T-cell (primary cell): ENCODE measurements around the gene CYFIP2. TPM values are rescaled to one million over a fixed set of nuclear protein-coding genes. Genes with fewer than 3 reads are reported as not detected.
A peak's percentile ranks its signal among the peaks of the same experiment; 100 is the strongest.

ENCODE experiments used
- ATAC-seq, 4 experiments: fragments of 200-7000 bp in 3 of 4; fragments of 150-1000 bp in 1 of 4; cut with Tn5 transposase; replicated peaks in 1 of 4; 1 replicate in 3 of 4; 2 replicates in 1 of 4; pipeline ENCODE4 v1.10.0; 2021; ENCODE audit warnings: moderate library complexity in 3 of 4, mild to moderate bottlenecking in 2 of 4, moderate number of reproducible peaks in 1 of 4
- CTCF ChIA-PET, 2 donors: fragments of 300-600 bp; sonication (Branson Sonifier 250); formaldehyde crosslinking; loops; one replicate each; lab custom pipeline; 2022; ENCODE audit warnings: antibody characterized with exemption in 2 of 2; lab: Charles Lee
- POLR2A ChIA-PET, 2 donors: fragments of 300-600 bp; sonication (Branson Sonifier 250); formaldehyde crosslinking; loops; one replicate each; lab custom pipeline; 2022; ENCODE audit warnings: antibody characterized with exemption in 2 of 2; lab: Charles Lee
- DNase-seq, 35 experiments: peaks; one replicate each; pipeline versions ENCODE4 v3.0.0 to v3.0.0-alpha.2; 2013 to 2023
- H3K27ac ChIP-seq: one replicate; pipeline ENCODE4 v1.5.1; 2013; ENCODE audit warnings: low read length
- H3K27me3 ChIP-seq, 2 experiments: replicated peaks in 1 of 2; 1 replicate in 1 of 2; 2 replicates in 1 of 2; pipeline versions ENCODE4 v1.6.1 to v1.7.0; 2013; ENCODE audit warnings: low read length in 1 of 2, mixed read lengths in 1 of 2; ENCODE audit not compliant: control insufficient read depth in 2 of 2, insufficient read depth in 2 of 2; ENCODE audit errors: extremely low read depth in 1 of 2
- H3K36me3 ChIP-seq, 2 donors: 1 replicate in 1 of 2; 2 replicates in 1 of 2; pipeline versions ENCODE4 v1.6.1 to v1.7.0; 2013; ENCODE audit warnings: low read length in 1 of 2; ENCODE audit not compliant: control insufficient read depth in 2 of 2, insufficient read depth in 1 of 2; ENCODE audit errors: extremely low read depth in 1 of 2
- H3K4me1 ChIP-seq, 2 experiments: 1 replicate in 1 of 2; 2 replicates in 1 of 2; pipeline versions ENCODE4 v1.6.1 to v1.7.0; 2013; ENCODE audit warnings: low read length in 2 of 2, mixed read lengths in 1 of 2; ENCODE audit not compliant: insufficient read depth in 2 of 2, control insufficient read depth in 1 of 2; ENCODE audit errors: extremely low read depth in 1 of 2
- H3K4me3 ChIP-seq, 2 donors: 1 replicate in 1 of 2; 2 replicates in 1 of 2; pipeline versions ENCODE4 v1.5.1 to v1.7.0; 2013; ENCODE audit warnings: mild to moderate bottlenecking in 2 of 2, low read length in 1 of 2, moderate library complexity in 1 of 2; ENCODE audit not compliant: control insufficient read depth in 1 of 2; ENCODE audit errors: extremely low read depth in 1 of 2
- H3K9me3 ChIP-seq: 2 replicates; pipeline ENCODE4 v1.7.0; 2013
- H3K27ac Mint-ChIP-seq, 2 donors: one replicate each; pipeline ENCODE4 v1.8.0; 2020 to 2021; ENCODE audit warnings: mild to moderate bottlenecking in 2 of 2, mixed read lengths in 2 of 2
- H3K27me3 Mint-ChIP-seq, 2 donors: one replicate each; pipeline ENCODE4 v1.8.0; 2021 to 2022; ENCODE audit warnings: mixed read lengths in 2 of 2
- H3K36me3 Mint-ChIP-seq: one replicate; pipeline ENCODE4 v1.8.0; 2021; ENCODE audit warnings: mixed read lengths
- H3K4me1 Mint-ChIP-seq, 3 donors: one replicate each; pipeline ENCODE4 v1.8.0; 2020 to 2022; ENCODE audit warnings: mixed read lengths in 3 of 3, mild to moderate bottlenecking in 1 of 3
- H3K4me3 Mint-ChIP-seq, 3 donors: one replicate each; pipeline ENCODE4 v1.8.0; 2020 to 2022; ENCODE audit warnings: mild to moderate bottlenecking in 3 of 3, mixed read lengths in 3 of 3, moderate library complexity in 3 of 3
- H3K9me3 Mint-ChIP-seq, 3 donors: one replicate each; pipeline ENCODE4 v1.8.0; 2020 to 2022; ENCODE audit warnings: mixed read lengths in 3 of 3
- WGBS: methylation state at CpG from one replicate; pipeline ENCODE4 v1.1.5; 2013; ENCODE audit warnings: missing lambda C conversion rate; ENCODE audit not compliant: insufficient coverage; 5-methylcytosine and 5-hydroxymethylcytosine counted together
- total RNA-seq, 35 experiments: library from RNA in 6 of 35; stranded (reverse) in 6 of 35; fragments of 120-200 nt in 1 of 35; gene quantifications; one replicate each; pipeline versions ENCODE4 v1.2.1 to v1.2.4 and lab custom pipeline; 2013 to 2026

Gene CYFIP2
- total RNA-seq, 5 donors from 2014 or later (not counting 1 experiment from before 2014, with no cell fraction given) = 362 to 497 (median 398) TPM

DNA sequence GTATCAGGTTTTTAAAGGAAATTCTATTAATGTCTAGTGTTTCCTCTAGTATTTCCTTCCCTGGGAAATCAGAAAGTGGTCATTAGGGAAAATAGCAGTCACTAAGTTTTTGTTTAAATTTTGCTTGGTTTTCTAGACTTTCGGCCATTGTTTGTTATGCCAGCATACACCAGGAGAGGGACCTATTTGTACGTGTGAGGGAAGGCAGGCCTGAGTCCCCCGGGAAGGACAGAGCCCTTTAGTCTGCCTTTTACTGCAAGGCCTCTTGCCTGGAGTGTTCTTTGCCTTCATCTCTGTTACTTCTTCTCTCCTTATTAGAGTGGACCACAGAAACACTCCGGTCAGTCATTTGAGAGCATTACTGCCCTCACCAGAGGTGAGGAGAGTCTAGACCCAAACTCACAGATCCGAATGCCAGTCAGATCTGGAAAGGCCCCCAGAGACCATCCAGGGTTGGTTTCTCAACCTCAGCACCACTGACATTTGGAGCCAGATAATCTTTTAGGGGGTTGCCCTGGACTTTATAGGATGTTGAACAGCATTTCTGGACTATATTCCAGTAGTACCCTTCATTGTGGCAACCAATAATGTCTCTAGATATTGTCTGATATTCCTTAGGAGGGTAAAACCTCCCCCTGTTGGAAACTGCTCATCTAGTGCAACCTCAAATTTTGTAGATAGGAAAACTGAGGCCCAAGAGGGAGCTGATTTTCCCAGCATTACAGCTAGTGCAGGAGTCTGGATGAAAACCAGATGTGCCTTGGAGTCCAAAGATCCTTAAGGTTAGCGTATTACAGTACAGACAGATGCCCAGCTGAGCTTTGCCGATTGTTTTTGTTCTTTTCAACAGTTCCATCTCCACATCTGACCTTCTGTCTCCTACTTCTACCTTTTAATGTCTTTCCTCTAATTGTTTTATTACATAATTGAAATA, 101.1 kb downstream of the CYFIP2 start:
- WGBS = 97% methylated on average over 4 of the region's 7 CpGs
- H3K27ac Mint-ChIP-seq = peak overlapping the region in 1 of 2 donors; percentile 50
- ATAC-seq = no peak

GRCh38 chr5:157369507-157369906, 103.6 kb downstream of the CYFIP2 start:
- ATAC-seq (no peak), DNase-seq (no peak)
- Mint-ChIP-seq H3K36me3 (peaks cover 70% of the 10 kb centered on the region), H3K27me3 (no peaks in the 10 kb centered on the region), H3K4me1 (peaks cover 0 to 6% (median 0%) of the 10 kb centered on the region in 3 donors), H3K27ac (peak overlapping the region in 1 of 2 donors; percentile 53), H3K9me3 (no peaks in the 10 kb centered on the region), H3K4me3 (no peak overlapping the region)
- POLR2A ChIA-PET = interaction anchor here in 1 of 2 donors (0.7 kb wide), 1 partner anchor 101 kb away, joined by 12 read pairs; no protein-coding TSS in a partner anchor
- no peaks in the 10 kb centered on the region for H3K9me3 ChIP-seq
- 100% methylated on average over 2 of the region's 2 CpGs for WGBS
- no peak overlapping the region for H3K27ac ChIP-seq
- no peak overlapping the region for H3K4me3 ChIP-seq
- CTCF ChIA-PET = interaction anchor here in 1 of 2 donors (1.2 kb wide), 1 partner anchor 27 kb away, joined by 4 read pairs; no protein-coding TSS in a partner anchor
- H3K36me3 ChIP-seq = peaks cover 25 to 94% of the 10 kb centered on the region in 2 donors
- H3K4me1 ChIP-seq = no peaks in the 10 kb centered on the region
- no peaks in the 10 kb centered on the region for H3K27me3 ChIP-seq

More for the DNA sequence above, 101.1 kb downstream of the CYFIP2 start:
- peaks cover 74% of the 10 kb centered on the region for H3K36me3 Mint-ChIP-seq
- no peaks in the 10 kb centered on the region for H3K4me1 ChIP-seq
- DNase-seq = no peak
- H3K9me3 ChIP-seq = no peaks in the 10 kb centered on the region
- H3K27me3 ChIP-seq = no peaks in the 10 kb centered on the region
- ChIA-PET POLR2A (interaction anchor here in 1 of 2 donors (0.6 kb wide), 1 partner anchor 278 kb away, joined by 3 read pairs; no protein-coding TSS in a partner anchor), CTCF (interaction anchor here in 1 of 2 donors (0.7 kb wide), 1 partner anchor 379 kb away, joined by 3 read pairs; no protein-coding TSS in a partner anchor)
- no peak overlapping the region for H3K27ac ChIP-seq
- peaks cover 11 to 96% of the 10 kb centered on the region in 2 donors for H3K36me3 ChIP-seq
- H3K27me3 Mint-ChIP-seq = no peaks in the 10 kb centered on the region
- no peaks in the 10 kb centered on the region for H3K9me3 Mint-ChIP-seq
- no peak overlapping the region for H3K4me3 ChIP-seq
- peaks cover 2 to 7% (median 6%) of the 10 kb centered on the region in 3 donors for H3K4me1 Mint-ChIP-seq
- no peak overlapping the region for H3K4me3 Mint-ChIP-seq

DNA sequence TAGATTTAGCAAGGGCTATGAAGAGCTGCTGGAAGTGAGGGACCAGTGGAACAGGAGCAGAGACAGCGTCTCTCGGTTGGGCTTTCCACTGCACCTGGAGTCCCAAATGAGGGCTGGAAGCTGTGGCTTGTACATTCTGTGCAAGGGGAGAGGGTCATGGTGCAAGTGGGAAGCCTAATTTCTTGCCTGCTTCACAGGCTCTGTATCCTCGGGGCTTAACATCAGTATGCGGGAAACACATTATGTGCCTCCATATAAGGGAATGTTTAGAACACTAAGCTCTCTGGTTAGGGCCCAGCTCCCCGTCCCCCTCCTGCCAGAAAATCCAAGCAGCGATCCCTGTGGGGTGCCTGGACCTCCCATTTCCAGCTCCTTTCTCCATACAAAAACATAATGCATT, 105.0 kb downstream of the CYFIP2 start:
- Histone ChIP-seq H3K4me3 (no peak overlapping the region), H3K4me1 (no peaks in the 10 kb centered on the region), H3K9me3 (no peaks in the 10 kb centered on the region), H3K27ac (no peak overlapping the region), H3K36me3 (peaks cover 34 to 95% of the 10 kb centered on the region in 2 donors), H3K27me3 (no peaks in the 10 kb centered on the region)
- 86% methylated on average over 4 of the region's 6 CpGs for WGBS
- Mint-ChIP-seq H3K27ac (peak overlapping the region; percentile 48 to 75), H3K4me3 (no peak overlapping the region), H3K36me3 (peaks cover 62% of the 10 kb centered on the region), H3K27me3 (no peaks in the 10 kb centered on the region), H3K4me1 (peaks cover under 1 to 11% (median 3%) of the 10 kb centered on the region in 3 donors), H3K9me3 (no peaks in the 10 kb centered on the region)
- POLR2A ChIA-PET = interaction anchor here in 1 of 2 donors (0.6 kb wide), 1 partner anchor 17 kb away, joined by 4 read pairs; no protein-coding TSS in a partner anchor
- CTCF ChIA-PET = interaction anchor here in 1 of 2 donors (0.7 kb wide), 1 partner anchor 41 kb away, joined by 3 read pairs; no protein-coding TSS in a partner anchor
- ATAC-seq (no peak), DNase-seq (no peak)

DNA sequence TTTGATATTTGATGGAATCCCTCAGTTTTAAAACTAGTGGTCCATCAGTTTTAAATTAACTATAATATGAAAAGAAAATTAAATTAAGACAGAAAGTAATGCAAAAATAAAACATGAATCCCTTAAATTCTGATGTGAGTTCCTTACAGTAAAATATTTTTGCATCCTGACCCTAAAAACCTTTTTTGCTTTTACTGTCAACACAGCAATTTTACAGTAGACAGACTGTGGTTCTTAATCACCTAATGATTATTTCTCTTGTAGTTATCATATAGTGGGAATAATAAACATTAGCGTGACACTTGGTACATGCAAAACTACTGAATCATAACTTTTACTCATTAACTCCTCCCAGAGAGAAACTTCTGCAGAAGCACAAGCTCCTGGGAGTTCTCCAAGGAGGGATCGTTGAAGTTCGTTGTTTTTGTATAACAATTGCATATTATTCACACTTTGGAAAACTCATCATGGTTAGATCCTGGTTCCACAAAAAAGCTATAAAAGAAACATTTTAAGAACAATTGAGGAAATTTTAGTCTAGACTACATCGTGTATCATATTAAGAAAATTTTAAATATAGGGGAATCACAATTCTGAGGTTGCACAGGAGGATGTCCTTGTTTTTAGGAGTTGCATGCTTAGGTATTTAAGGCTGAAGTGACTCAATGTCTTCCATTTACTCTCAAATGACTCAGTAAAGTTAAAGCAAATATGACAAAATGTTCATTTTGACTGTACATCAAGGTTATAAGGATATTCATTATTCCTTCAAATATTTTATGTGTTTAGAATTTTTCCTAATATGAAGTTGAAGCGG, 105.9 kb downstream of the CYFIP2 start:
- no peaks in the 10 kb centered on the region for H3K27me3 Mint-ChIP-seq
- Histone ChIP-seq H3K4me3 (no peak overlapping the region), H3K4me1 (no peaks in the 10 kb centered on the region), H3K27me3 (no peaks in the 10 kb centered on the region), H3K27ac (no peak overlapping the region), H3K9me3 (no peaks in the 10 kb centered on the region), H3K36me3 (peaks cover 36 to 95% of the 10 kb centered on the region in 2 donors)
- POLR2A ChIA-PET = no interaction called here
- CTCF ChIA-PET = interaction anchor here in 1 of 2 donors (0.6 kb wide), 1 partner anchor 59 kb away, joined by 3 read pairs; no protein-coding TSS in a partner anchor
- H3K9me3 Mint-ChIP-seq = no peaks in the 10 kb centered on the region
- no peak for ATAC-seq
- no peak overlapping the region for H3K4me3 Mint-ChIP-seq
- peaks cover 59% of the 10 kb centered on the region for H3K36me3 Mint-ChIP-seq
- peak overlapping the region in 1 of 2 donors; percentile 34 for H3K27ac Mint-ChIP-seq
- 100% methylated on average over 1 of the region's 5 CpGs for WGBS
- no peak for DNase-seq
- peaks cover 2 to 15% (median 11%) of the 10 kb centered on the region in 3 donors for H3K4me1 Mint-ChIP-seq

DNA sequence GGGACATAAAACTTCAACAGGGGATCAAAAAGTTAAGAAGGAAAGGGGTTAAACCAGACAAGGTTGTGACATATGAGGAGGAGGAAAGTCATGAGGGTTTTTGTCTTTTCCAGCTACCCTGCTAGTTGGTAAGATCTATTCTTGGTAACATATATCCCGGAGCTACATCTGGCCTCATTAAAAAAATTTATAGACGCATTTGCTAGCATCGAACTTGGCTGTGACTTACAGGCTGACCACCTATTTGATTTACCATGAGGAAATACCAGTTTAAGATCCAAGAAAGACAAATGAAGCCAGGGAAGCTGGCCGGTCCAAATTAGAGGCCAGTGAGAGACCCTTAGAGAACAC, 106.5 kb downstream of the CYFIP2 start:
- H3K4me3 ChIP-seq = no peak overlapping the region
- Mint-ChIP-seq H3K27me3 (no peaks in the 10 kb centered on the region), H3K36me3 (peaks cover 63% of the 10 kb centered on the region), H3K4me3 (no peak overlapping the region), H3K27ac (no peak overlapping the region), H3K4me1 (peaks cover 8 to 17% (median 15%) of the 10 kb centered on the region in 3 donors), H3K9me3 (no peaks in the 10 kb centered on the region)
- POLR2A ChIA-PET = no interaction called here
- WGBS = 92% methylated on average over 4 of the region's 4 CpGs
- H3K36me3 ChIP-seq = peaks cover 42 to 95% of the 10 kb centered on the region in 2 donors
- no peaks in the 10 kb centered on the region for H3K4me1 ChIP-seq
- DNase-seq (no peak), ATAC-seq (no peak)
- H3K27me3 ChIP-seq = no peaks in the 10 kb centered on the region
- CTCF ChIA-PET = interaction anchor here (0.6 kb wide), 2 partner anchors 58 to 500 kb away, joined by 3 to 4 read pairs; no protein-coding TSS in a partner anchor
- H3K9me3 ChIP-seq = no peaks in the 10 kb centered on the region
- no peak overlapping the region for H3K27ac ChIP-seq
